GM12878 (cell line): Measurements from ENCODE around the gene TNFSF15. TPM values are rescaled to one million over a fixed set of nuclear protein-coding genes. Genes with fewer than 3 reads are reported as not detected.

Source experiments
- polyA plus RNA-seq, 11 experiments: library from polyadenylated mRNA; depleted of rRNA in 4 of 11; unstranded in 6 of 11; stranded (reverse) in 5 of 11; fragments of >200 nt; fragmentation: Nextera tagmentation in 4 of 11; fragmentation: Illumina TruSeq in 1 of 11; extraction: Ambion mirVana in 4 of 11; extraction: Trizol in 1 of 11; gene quantifications; 1 replicate in 1 of 11; 2 replicates in 10 of 11; pipeline versions ENCODE4 v1.2.1 to v1.2.3, GENCODE V29; 2011 to 2016; ENCODE audit warnings: inconsistent platforms in 2 of 11, missing spikeins in 2 of 11, low read depth in 1 of 11
- total RNA-seq, 4 experiments: library from RNA; depleted of rRNA in 3 of 4; stranded (reverse); fragments of >200 nt in 3 of 4; fragmentation: Illumina TruSeq in 1 of 4; extraction: Trizol in 1 of 4; gene quantifications; 2 replicates each; pipeline versions ENCODE4 v1.2.1 to v1.2.3, GENCODE V29; 2013 to 2021

TNFSF15 gene
- total and polyA plus RNA-seq, 10 of the 15 experiments (the other 5 are each of a cell fraction or from before 2014, with no cell fraction given), result 0.03 TPM; not detected in 9

Other genes starting within 250 kb of the TNFSF15 start
- 44.2 and 56.6 TPM in 2 replicates for gene ATP6V1G1, start 218.3 kb downstream of the TNFSF15 start, total RNA-seq (2014; rRNA removed)
- 60.5 TPM in 2 replicates for gene ATP6V1G1, start 218.3 kb downstream of the TNFSF15 start, total RNA-seq (2014; rRNA removed; fragmentation: Illumina TruSeq; extraction: Trizol)
- 34.2 and 36.0 TPM in 2 replicates for gene ATP6V1G1, start 218.3 kb downstream of the TNFSF15 start, total RNA-seq (2021)
- gene ATP6V1G1, start 218.3 kb downstream of the TNFSF15 start, polyA plus RNA-seq (2011; rRNA removed), result 90.6 and 130 TPM in 2 replicates
- gene ATP6V1G1, start 218.3 kb downstream of the TNFSF15 start, polyA plus RNA-seq (2014; fragmentation: Illumina TruSeq; extraction: Trizol), result 62.1 and 74.5 TPM in 2 replicates
- gene ATP6V1G1, start 218.3 kb downstream of the TNFSF15 start, polyA plus RNA-seq (2014; fragmentation: Nextera tagmentation; extraction: Ambion mirVana), result 100 to 1,000 TPM; 162 to 204 TPM
- gene ATP6V1G1, start 218.3 kb downstream of the TNFSF15 start, polyA plus RNA-seq (2014; rRNA removed), result 50.8 and 54.9 TPM in 2 replicates
- gene ATP6V1G1, start 218.3 kb downstream of the TNFSF15 start, polyA plus RNA-seq (2016; fragmentation: Nextera tagmentation; extraction: Ambion mirVana), result 10 to 100 TPM; 98.5 to 99.9 TPM
- gene TMEM268, start 194.7 kb downstream of the TNFSF15 start, total RNA-seq (2014; rRNA removed), result 24.9 and 25.5 TPM in 2 replicates
- gene TMEM268, start 194.7 kb downstream of the TNFSF15 start, total RNA-seq (2014; rRNA removed; fragmentation: Illumina TruSeq; extraction: Trizol), result 16.8 and 20.3 TPM in 2 replicates
- 27.1 and 32.1 TPM in 2 replicates for gene TMEM268, start 194.7 kb downstream of the TNFSF15 start, total RNA-seq (2021)
- 79.5 and 83.7 TPM in 2 replicates for gene TMEM268, start 194.7 kb downstream of the TNFSF15 start, polyA plus RNA-seq (2011; rRNA removed)
- gene TMEM268, start 194.7 kb downstream of the TNFSF15 start, polyA plus RNA-seq (2014; fragmentation: Illumina TruSeq; extraction: Trizol), result 34.1 and 36.2 TPM in 2 replicates
- 1 to 10 TPM; 3.5 to 6.1 TPM for gene TMEM268, start 194.7 kb downstream of the TNFSF15 start, polyA plus RNA-seq (2014; fragmentation: Nextera tagmentation; extraction: Ambion mirVana)
- 22.5 and 24.0 TPM in 2 replicates for gene TMEM268, start 194.7 kb downstream of the TNFSF15 start, polyA plus RNA-seq (2014; rRNA removed)
- gene TMEM268, start 194.7 kb downstream of the TNFSF15 start, polyA plus RNA-seq (2016; fragmentation: Nextera tagmentation; extraction: Ambion mirVana), result 10 to 100 TPM in 1 of 2 experiments, 1 to 10 TPM in 1; 7.4 to 14.3 TPM
- gene TEX53, start 148.2 kb downstream of the TNFSF15 start, total RNA-seq (2014; rRNA removed), result not detected in 2 replicates
- gene TEX53, start 148.2 kb downstream of the TNFSF15 start, total RNA-seq (2014; rRNA removed; fragmentation: Illumina TruSeq; extraction: Trizol), result not detected in 2 replicates
- gene TEX53, start 148.2 kb downstream of the TNFSF15 start, total RNA-seq (2021), result not detected in 2 replicates
- gene TEX53, start 148.2 kb downstream of the TNFSF15 start, polyA plus RNA-seq (2011; rRNA removed), result not detected in 2 replicates
- gene TEX53, start 148.2 kb downstream of the TNFSF15 start, polyA plus RNA-seq (2014; fragmentation: Illumina TruSeq; extraction: Trizol), result not detected in 2 replicates
- gene TEX53, start 148.2 kb downstream of the TNFSF15 start, polyA plus RNA-seq (2014; fragmentation: Nextera tagmentation; extraction: Ambion mirVana), result not detected
- gene TEX53, start 148.2 kb downstream of the TNFSF15 start, polyA plus RNA-seq (2014; rRNA removed), result not detected in 2 replicates
- gene TEX53, start 148.2 kb downstream of the TNFSF15 start, polyA plus RNA-seq (2016; fragmentation: Nextera tagmentation; extraction: Ambion mirVana), result not detected
- gene TEX48, start 123.8 kb downstream of the TNFSF15 start, total RNA-seq (2014; rRNA removed), result not detected in 2 replicates
- gene TEX48, start 123.8 kb downstream of the TNFSF15 start, total RNA-seq (2014; rRNA removed; fragmentation: Illumina TruSeq; extraction: Trizol), result not detected in 2 replicates
- gene TEX48, start 123.8 kb downstream of the TNFSF15 start, total RNA-seq (2021), result not detected in 2 replicates
- not detected in 2 replicates for gene TEX48, start 123.8 kb downstream of the TNFSF15 start, polyA plus RNA-seq (2011; rRNA removed)
- gene TEX48, start 123.8 kb downstream of the TNFSF15 start, polyA plus RNA-seq (2014; fragmentation: Illumina TruSeq; extraction: Trizol), result not detected in 2 replicates
- not detected for gene TEX48, start 123.8 kb downstream of the TNFSF15 start, polyA plus RNA-seq (2014; fragmentation: Nextera tagmentation; extraction: Ambion mirVana)
- gene TEX48, start 123.8 kb downstream of the TNFSF15 start, polyA plus RNA-seq (2014; rRNA removed), result not detected in 2 replicates
- not detected for gene TEX48, start 123.8 kb downstream of the TNFSF15 start, polyA plus RNA-seq (2016; fragmentation: Nextera tagmentation; extraction: Ambion mirVana)
- not detected in 2 replicates for gene TNFSF8, start 124.6 kb upstream of the TNFSF15 start, total RNA-seq (2014; rRNA removed)
- gene TNFSF8, start 124.6 kb upstream of the TNFSF15 start, total RNA-seq (2014; rRNA removed; fragmentation: Illumina TruSeq; extraction: Trizol), result not detected in 2 replicates
- gene TNFSF8, start 124.6 kb upstream of the TNFSF15 start, total RNA-seq (2021), result 0.11 and 0.15 TPM in 2 replicates
- 0.04 and 0.10 TPM in 2 replicates for gene TNFSF8, start 124.6 kb upstream of the TNFSF15 start, polyA plus RNA-seq (2011; rRNA removed)
- not detected in 2 replicates for gene TNFSF8, start 124.6 kb upstream of the TNFSF15 start, polyA plus RNA-seq (2014; fragmentation: Illumina TruSeq; extraction: Trizol)
- gene TNFSF8, start 124.6 kb upstream of the TNFSF15 start, polyA plus RNA-seq (2014; fragmentation: Nextera tagmentation; extraction: Ambion mirVana), result under 1 TPM in 1 of 2 experiments, not detected in 1; 0.29 TPM
- gene TNFSF8, start 124.6 kb upstream of the TNFSF15 start, polyA plus RNA-seq (2014; rRNA removed), result not detected in 2 replicates
- not detected for gene TNFSF8, start 124.6 kb upstream of the TNFSF15 start, polyA plus RNA-seq (2016; fragmentation: Nextera tagmentation; extraction: Ambion mirVana)